Tibial nerve (tissue), 4 donors: ENCODE results near the gene DNAH10. TPM values are rescaled to one million over a fixed set of nuclear protein-coding genes. Genes with fewer than 3 reads are reported as not detected.

Experiments used
- DNase-seq, 2 donors: peaks; one replicate each; pipeline ENCODE4 v3.0.0-alpha.2; 2019; ENCODE audit warnings: low spot score in 2 of 2
- H3K27ac ChIP-seq, 4 donors: fragments of 200-600 bp; sonication (generic) in 3 of 4; one replicate each; pipeline ENCODE4 v1.5.1; 2017 to 2019; ENCODE audit warnings: mild to moderate bottlenecking in 1 of 4
- H3K27me3 ChIP-seq, 2 donors: fragments of 200-600 bp; sonication (generic) in 1 of 2; one replicate each; pipeline versions ENCODE4 v1.5.1 to v1.6.0; 2017 to 2019
- H3K36me3 ChIP-seq, 3 donors: fragments of 200-600 bp; sonication (generic); one replicate each; pipeline ENCODE4 v1.5.1; 2018 to 2019
- H3K4me1 ChIP-seq, 4 donors: fragments of 200-600 bp; sonication (generic) in 3 of 4; one replicate each; pipeline ENCODE4 v1.5.1; 2017 to 2019
- H3K4me3 ChIP-seq, 4 donors: fragments of 200-600 bp; sonication (generic) in 3 of 4; one replicate each; pipeline ENCODE4 v1.5.1; 2017 to 2019; ENCODE audit warnings: mild to moderate bottlenecking in 1 of 4, moderate library complexity in 1 of 4
- H3K9me3 ChIP-seq, 4 donors: fragments of 200-600 bp; sonication (generic) in 3 of 4; one replicate each; pipeline ENCODE4 v1.5.1; 2017 to 2019
- EP300 ChIP-seq, 2 donors: sonication (generic); formaldehyde crosslinking; IDR thresholded peaks; one replicate each; pipeline ENCODE4 v1.6.1; 2017; ENCODE audit warnings: antibody characterized with exemption in 2 of 2, mild to moderate bottlenecking in 1 of 2
- POLR2A ChIP-seq, 2 donors: fragments of 450-650 bp; IDR thresholded peaks; one replicate each; pipeline ENCODE4 v1.6.1; 2017; ENCODE audit warnings: antibody characterized with exemption in 2 of 2, mild to moderate bottlenecking in 2 of 2, moderate library complexity in 2 of 2
- WGBS, 2 donors: methylation state at CpG; one replicate each; pipeline ENCODE4 v1.1.5; 2018; 5-methylcytosine and 5-hydroxymethylcytosine counted together
- total RNA-seq, 4 donors: library from RNA; depleted of rRNA; stranded (reverse); fragments of >200 nt; gene quantifications; one replicate each; pipeline ENCODE4 v1.1.0, GENCODE V29; 2016
- TF ChIP-seq, protein P1 (sequence below), 5 experiments: fragments of 200-600 bp in 3 of 5; fragments of 450-650 bp in 2 of 5; sonication (generic) in 3 of 5; IDR thresholded peaks; one replicate each; pipeline ENCODE4 v1.5.1; 2016 to 2019; ENCODE audit warnings: antibody characterized with exemption in 5 of 5, mild to moderate bottlenecking in 3 of 5, moderate library complexity in 2 of 5

Gene DNAH10
- total RNA-seq, 4 donors from 2014 or later, result 3.1 TPM; not detected in 3

DNA sequence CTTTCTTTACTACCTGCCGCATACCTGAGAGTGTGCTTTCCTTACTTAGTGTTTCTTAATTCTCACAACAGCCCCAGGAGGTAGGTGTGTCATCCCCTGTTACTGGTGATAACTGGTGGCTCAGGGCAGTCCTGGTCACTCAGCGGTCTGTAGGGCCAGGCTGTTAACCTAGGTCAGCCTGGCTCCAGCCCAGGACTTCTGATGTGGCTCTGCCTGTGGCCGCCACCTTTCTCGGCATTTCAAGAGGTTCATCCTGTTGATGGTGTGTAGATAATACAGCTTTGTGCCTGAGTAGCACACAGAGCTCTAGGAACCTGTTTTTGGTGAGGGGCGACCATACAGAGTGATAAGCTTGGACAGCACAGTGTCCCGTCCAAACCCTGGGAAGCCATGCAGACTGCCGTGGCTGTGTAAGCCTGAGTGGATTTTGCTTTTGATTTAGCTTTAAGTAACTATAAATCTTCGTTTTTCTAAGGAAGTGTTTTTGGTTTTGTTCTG lies 11.9 kb upstream of the DNAH10 start:
- no peak overlapping the region for H3K4me3 ChIP-seq
- peaks cover 0 to 92% (median 4%) of the 10 kb centered on the region in 3 donors for H3K36me3 ChIP-seq
- TF ChIP-seq, protein P1, sequence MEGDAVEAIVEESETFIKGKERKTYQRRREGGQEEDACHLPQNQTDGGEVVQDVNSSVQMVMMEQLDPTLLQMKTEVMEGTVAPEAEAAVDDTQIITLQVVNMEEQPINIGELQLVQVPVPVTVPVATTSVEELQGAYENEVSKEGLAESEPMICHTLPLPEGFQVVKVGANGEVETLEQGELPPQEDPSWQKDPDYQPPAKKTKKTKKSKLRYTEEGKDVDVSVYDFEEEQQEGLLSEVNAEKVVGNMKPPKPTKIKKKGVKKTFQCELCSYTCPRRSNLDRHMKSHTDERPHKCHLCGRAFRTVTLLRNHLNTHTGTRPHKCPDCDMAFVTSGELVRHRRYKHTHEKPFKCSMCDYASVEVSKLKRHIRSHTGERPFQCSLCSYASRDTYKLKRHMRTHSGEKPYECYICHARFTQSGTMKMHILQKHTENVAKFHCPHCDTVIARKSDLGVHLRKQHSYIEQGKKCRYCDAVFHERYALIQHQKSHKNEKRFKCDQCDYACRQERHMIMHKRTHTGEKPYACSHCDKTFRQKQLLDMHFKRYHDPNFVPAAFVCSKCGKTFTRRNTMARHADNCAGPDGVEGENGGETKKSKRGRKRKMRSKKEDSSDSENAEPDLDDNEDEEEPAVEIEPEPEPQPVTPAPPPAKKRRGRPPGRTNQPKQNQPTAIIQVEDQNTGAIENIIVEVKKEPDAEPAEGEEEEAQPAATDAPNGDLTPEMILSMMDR (IDR thresholded peaks at IDR 0.05), result no peak
- TF ChIP-seq EP300 (IDR thresholded peaks at IDR 0.05) (no peak), POLR2A (IDR thresholded peaks at IDR 0.05) (no peak)
- 86 to 92% methylated on average over 7 to 8 of the region's 8 CpGs for WGBS, 2 donors
- no peak for DNase-seq
- no peaks in the 10 kb centered on the region for H3K9me3 ChIP-seq
- H3K4me1 ChIP-seq, result no peaks in the 10 kb centered on the region
- H3K27me3 ChIP-seq, result no peaks in the 10 kb centered on the region
- no peak overlapping the region for H3K27ac ChIP-seq

DNA sequence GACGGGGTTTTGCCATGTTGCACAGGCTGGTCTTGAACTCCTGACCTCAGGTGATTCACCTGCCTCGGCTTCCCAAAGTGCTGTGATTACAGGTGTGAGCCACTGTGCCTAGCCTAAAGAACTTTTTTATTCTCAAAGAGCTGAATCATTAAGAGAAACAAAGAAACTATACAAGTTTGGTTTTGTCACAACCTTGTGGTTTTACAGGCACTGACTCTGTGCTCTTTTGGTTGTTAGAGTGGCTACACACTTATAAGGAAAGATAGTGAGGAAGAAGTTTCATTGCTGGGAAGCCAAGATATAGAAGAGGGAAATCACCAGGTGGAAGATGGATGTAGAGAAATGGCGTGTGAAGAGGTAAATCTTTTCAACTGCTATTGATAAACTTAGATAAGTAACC lies 10.1 kb upstream of the DNAH10 start:
- Histone ChIP-seq H3K27ac (no peak overlapping the region), H3K36me3 (peaks cover 0 to 96% (median 4%) of the 10 kb centered on the region in 3 donors), H3K4me3 (no peak overlapping the region), H3K9me3 (no peaks in the 10 kb centered on the region), H3K4me1 (no peaks in the 10 kb centered on the region), H3K27me3 (no peaks in the 10 kb centered on the region)
- no peak for DNase-seq
- WGBS, 2 donors, result 93% methylated on average over 3 of the region's 3 CpGs
- TF ChIP-seq POLR2A (IDR thresholded peaks at IDR 0.05), result no peak
- TF ChIP-seq EP300 (IDR thresholded peaks at IDR 0.05), result no peak
- TF ChIP-seq, protein P1 (IDR thresholded peaks at IDR 0.05), result no peak

DNA sequence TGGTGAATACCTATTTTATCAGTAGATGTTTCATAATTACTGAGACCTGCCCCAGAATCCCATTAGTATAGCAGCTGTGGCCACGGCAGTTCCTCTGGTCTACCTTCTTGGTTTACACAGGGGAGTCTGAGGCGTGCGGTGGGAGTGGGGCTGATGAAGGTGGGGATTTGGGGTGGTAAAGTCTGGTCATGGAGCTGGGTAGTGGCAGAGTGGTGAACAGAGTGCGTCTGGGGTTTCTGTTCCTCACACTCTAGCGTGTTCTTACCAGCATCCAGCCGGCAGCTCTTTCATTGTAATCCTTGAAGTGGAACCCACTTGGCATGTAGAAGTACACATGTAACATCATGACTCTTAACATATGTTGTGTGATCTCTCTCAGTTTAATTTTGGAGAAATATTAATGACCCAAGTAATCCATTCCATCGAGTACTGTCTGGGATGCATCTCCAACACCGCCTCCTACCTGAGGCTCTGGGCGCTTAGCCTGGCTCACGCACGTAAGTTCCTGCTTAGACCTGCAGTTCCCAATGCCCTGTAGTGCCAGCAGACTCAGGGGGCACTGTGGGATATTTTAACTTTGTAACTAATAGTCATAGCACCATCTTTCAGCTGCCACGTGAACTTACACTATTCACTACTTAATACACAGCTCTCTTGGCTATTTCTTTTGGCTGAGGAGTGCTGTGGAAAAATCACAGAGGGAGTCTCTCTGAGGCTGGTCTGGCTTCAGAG lies 7.9 kb upstream of the DNAH10 start:
- TF ChIP-seq POLR2A (IDR thresholded peaks at IDR 0.05) (no peak), EP300 (IDR thresholded peaks at IDR 0.05) (no peak)
- TF ChIP-seq, protein P1 (IDR thresholded peaks at IDR 0.05), result no peak
- Histone ChIP-seq H3K4me1 (no peaks in the 10 kb centered on the region), H3K27me3 (no peaks in the 10 kb centered on the region), H3K9me3 (no peaks in the 10 kb centered on the region), H3K4me3 (no peak overlapping the region), H3K36me3 (peaks cover 0 to 97% (median 4%) of the 10 kb centered on the region in 3 donors), H3K27ac (no peak overlapping the region)
- DNase-seq, result no peak
- 92 to 93% methylated on average over 12 of the region's 12 CpGs for WGBS, 2 donors

DNA sequence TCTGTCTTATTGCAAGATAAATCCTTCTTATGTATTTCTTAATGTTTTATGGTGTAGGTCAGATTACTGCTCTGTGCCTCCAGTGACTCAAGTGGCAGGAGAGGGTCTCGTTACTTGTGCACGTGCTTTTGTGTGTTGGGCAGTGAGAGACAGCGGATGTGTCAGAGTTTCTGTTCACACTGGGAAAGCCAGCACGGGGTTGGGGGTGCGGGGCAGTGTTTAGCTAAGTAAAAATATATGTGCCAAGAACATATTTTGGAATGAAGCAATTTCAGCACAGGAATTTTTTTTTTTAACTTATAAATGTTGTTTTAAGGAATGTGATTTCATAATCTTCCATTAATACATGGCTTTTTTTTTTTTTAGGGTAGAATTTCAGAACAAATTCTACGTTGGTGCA lies 4.5 kb upstream of the DNAH10 start:
- DNase-seq, result peak in 1 of 2 donors; percentile 19
- peaks cover 0 to 13% of the 10 kb centered on the region in 2 donors for H3K27me3 ChIP-seq
- H3K27ac ChIP-seq, result no peak overlapping the region
- H3K4me3 ChIP-seq, result no peak overlapping the region
- H3K4me1 ChIP-seq, result peaks cover 0 to 12% (median 3%) of the 10 kb centered on the region in 4 donors
- H3K36me3 ChIP-seq, result peaks cover 0 to 70% (median 1%) of the 10 kb centered on the region in 3 donors
- no peaks in the 10 kb centered on the region for H3K9me3 ChIP-seq
- TF ChIP-seq POLR2A (IDR thresholded peaks at IDR 0.05) (no peak), EP300 (IDR thresholded peaks at IDR 0.05) (peak in 1 of 2 donors; percentile 45)
- 81 to 82% methylated on average over 6 of the region's 6 CpGs for WGBS, 2 donors

DNA sequence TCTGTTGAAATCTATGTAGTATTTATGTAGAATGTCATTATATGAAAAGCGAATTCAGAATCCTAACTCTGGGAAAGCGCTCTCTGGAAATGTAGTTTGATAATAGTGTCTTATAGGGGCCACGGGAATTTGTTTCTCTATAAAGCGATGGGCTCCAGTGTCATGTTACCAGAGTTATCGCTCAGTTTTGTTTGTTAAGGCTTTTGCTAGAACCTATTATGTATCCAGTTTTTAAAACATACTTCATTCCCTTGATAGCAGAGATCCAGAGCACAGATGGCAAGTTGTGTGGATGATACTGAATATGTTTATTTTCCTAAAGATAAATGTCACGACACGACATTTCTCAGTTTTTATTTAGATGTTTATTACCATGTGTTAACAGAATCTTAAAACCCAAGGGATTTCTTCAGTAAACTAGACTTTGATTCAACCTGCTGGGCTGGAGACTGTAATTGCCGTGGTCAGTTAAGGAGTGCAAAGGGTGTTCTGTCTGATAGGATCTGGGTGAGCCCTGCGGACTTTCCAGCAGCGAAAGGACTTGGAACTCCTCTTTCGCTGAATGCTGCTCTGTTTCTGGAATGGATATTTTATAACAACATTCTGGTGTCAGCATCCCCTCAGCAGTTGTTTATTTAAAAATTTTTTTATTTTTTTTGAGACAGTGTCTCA lies 1.7 kb upstream of the DNAH10 start:
- DNase-seq, result no peak

More for the DNA sequence above, 1.7 kb upstream of the DNAH10 start:
- 94% methylated on average over 11 of the region's 11 CpGs for WGBS, 2 donors
- Histone ChIP-seq H3K27me3 (peaks cover 0 to 34% of the 10 kb centered on the region in 2 donors), H3K9me3 (no peaks in the 10 kb centered on the region), H3K36me3 (peaks cover 0 to 41% (median 0%) of the 10 kb centered on the region in 3 donors), H3K4me3 (no peak overlapping the region), H3K27ac (no peak overlapping the region), H3K4me1 (peaks cover 0 to 16% (median 3%) of the 10 kb centered on the region in 4 donors)
- TF ChIP-seq, protein P1 (IDR thresholded peaks at IDR 0.05), result no peak
- TF ChIP-seq POLR2A (IDR thresholded peaks at IDR 0.05) (no peak), EP300 (IDR thresholded peaks at IDR 0.05) (no peak)
